PFSK-1 (cell line): ENCODE results near the gene RNF112.

ENCODE experiments used
- FOXP2 ChIP-seq: optimal IDR thresholded peaks from 2 replicates; pipeline ENCODE3; 2011; ENCODE audit warnings: borderline replicate concordance, control low read depth, inconsistent platforms; ENCODE audit not compliant: insufficient read depth; ENCODE audit errors: extremely low read length, extremely low read depth
- POLR2AphosphoS5 ChIP-seq: IDR thresholded peaks from 2 replicates; pipeline ENCODE4 v1.6.1; 2012; ENCODE audit warnings: low read depth, mild to moderate bottlenecking, control low read depth, low read length, moderate library complexity
- REST ChIP-seq, 2 experiments: IDR thresholded peaks; 2 replicates each; pipeline versions ENCODE4 v1.6.1 to v1.8.0; 2011 to 2012; ENCODE audit warnings: low read depth in 2 of 2, low read length in 2 of 2, control low read depth in 1 of 2, inconsistent platforms in 1 of 2, mild to moderate bottlenecking in 1 of 2, moderate library complexity in 1 of 2; ENCODE audit not compliant: insufficient read depth in 1 of 2
- SIN3A ChIP-seq: IDR thresholded peaks from 2 replicates; pipeline ENCODE4 v1.6.1; 2012; ENCODE audit warnings: mild to moderate bottlenecking, low read length, moderate library complexity, borderline replicate concordance; ENCODE audit not compliant: insufficient read depth
- TAF1 ChIP-seq: IDR thresholded peaks from 2 replicates; pipeline ENCODE4 v1.6.1; 2012; ENCODE audit warnings: low read length, control low read depth, borderline replicate concordance; ENCODE audit not compliant: insufficient read depth

The RNF112 gene

GRCh38 chr17:19382531-19383444 is 28.2 kb upstream of the RNF112 start:
- no peak for TF ChIP-seq FOXP2

GRCh38 chr17:19383681-19384470 is 27.2 kb upstream of the RNF112 start:
- no peak for TF ChIP-seq TAF1
- TF ChIP-seq POLR2AphosphoS5, result no peak
- no peak for TF ChIP-seq SIN3A
- TF ChIP-seq FOXP2, result no peak
- no peak for TF ChIP-seq REST (IDR thresholded peaks at IDR 0.05; ENCODE audit: insufficient read depth in 1 of 2, low read depth in 2 of 2, low read length in 2 of 2)

- TF ChIP-seq TAF1, result no peak
- no peak for TF ChIP-seq REST (IDR thresholded peaks at IDR 0.05; ENCODE audit: insufficient read depth in 1 of 2, low read depth in 2 of 2, low read length in 2 of 2)
- no peak for TF ChIP-seq FOXP2
- no peak for TF ChIP-seq SIN3A
- no peak for TF ChIP-seq POLR2AphosphoS5
Measured at GRCh38 chr17:19384723-19385391, 26.2 kb upstream of the RNF112 start.

GRCh38 chr17:19385521-19385983 is 25.5 kb upstream of the RNF112 start:
- no peak for TF ChIP-seq POLR2AphosphoS5
- no peak for TF ChIP-seq REST (IDR thresholded peaks at IDR 0.05; ENCODE audit: insufficient read depth in 1 of 2, low read depth in 2 of 2, low read length in 2 of 2)
- TF ChIP-seq TAF1, result no peak
- TF ChIP-seq FOXP2, result no peak
- no peak for TF ChIP-seq SIN3A
